IPS DF 19.7 (cell line): ENCODE results near the gene RFC3.
"Not testable (repeated sequence)": the region's sequence is repeated elsewhere in the genome, so short reads cannot be mapped to it uniquely, and the experiment has no call there.

Experiments used
- DNase-seq: peaks from one replicate; pipeline ENCODE4 v3.0.0-alpha.2; 2013; ENCODE audit warnings: low read depth, low spot score

RFC3 gene, protein sequence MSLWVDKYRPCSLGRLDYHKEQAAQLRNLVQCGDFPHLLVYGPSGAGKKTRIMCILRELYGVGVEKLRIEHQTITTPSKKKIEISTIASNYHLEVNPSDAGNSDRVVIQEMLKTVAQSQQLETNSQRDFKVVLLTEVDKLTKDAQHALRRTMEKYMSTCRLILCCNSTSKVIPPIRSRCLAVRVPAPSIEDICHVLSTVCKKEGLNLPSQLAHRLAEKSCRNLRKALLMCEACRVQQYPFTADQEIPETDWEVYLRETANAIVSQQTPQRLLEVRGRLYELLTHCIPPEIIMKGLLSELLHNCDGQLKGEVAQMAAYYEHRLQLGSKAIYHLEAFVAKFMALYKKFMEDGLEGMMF

DNA sequence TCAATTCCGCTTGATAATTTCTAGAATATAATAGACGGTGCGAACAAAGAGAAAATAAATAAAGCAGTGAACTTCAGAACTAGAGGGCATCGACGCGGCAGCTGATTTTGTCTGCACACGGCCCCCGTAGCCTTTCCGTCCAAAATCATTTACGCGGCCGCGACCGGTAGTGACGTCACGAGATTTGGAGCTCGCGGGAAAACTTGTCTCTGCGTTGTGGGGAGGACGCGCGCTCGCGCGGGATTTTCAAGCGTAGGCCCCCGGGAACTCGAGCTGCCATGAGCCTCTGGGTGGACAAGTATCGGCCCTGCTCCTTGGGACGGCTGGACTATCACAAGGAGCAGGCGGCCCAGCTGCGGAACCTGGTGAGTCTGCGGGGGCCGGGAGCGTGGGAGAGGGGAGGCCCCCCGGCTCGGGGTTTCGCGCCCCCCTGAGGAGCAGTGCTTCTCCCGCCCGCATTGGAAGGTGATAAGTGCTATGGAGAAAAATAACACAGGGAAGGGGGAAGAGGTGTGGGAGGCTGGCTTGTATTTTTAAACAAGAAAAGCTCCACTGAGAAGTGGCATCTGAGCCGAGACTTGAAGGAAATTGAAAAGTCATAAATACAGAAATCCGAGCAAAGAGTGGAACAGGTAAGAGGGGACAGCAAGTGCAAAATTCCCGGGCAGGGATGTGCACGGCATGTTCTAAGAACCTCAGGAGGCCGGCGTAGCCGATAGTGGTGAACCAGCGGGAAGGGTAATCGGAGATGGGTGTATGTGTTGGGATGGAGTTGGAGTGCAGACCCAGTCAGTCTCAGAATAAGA, at the start of gene RFC3:
Gene RFC3, plus strand, starts transcription at position 249 of the 806 bp plus-strand sequence. Its CDS starts 30 bp downstream, at position 279.
- peak; percentile 64 for DNase-seq

GRCh38 chr13:33771296-33771695, 46.7 kb upstream of the RFC3 start:
- no peak for DNase-seq

DNA sequence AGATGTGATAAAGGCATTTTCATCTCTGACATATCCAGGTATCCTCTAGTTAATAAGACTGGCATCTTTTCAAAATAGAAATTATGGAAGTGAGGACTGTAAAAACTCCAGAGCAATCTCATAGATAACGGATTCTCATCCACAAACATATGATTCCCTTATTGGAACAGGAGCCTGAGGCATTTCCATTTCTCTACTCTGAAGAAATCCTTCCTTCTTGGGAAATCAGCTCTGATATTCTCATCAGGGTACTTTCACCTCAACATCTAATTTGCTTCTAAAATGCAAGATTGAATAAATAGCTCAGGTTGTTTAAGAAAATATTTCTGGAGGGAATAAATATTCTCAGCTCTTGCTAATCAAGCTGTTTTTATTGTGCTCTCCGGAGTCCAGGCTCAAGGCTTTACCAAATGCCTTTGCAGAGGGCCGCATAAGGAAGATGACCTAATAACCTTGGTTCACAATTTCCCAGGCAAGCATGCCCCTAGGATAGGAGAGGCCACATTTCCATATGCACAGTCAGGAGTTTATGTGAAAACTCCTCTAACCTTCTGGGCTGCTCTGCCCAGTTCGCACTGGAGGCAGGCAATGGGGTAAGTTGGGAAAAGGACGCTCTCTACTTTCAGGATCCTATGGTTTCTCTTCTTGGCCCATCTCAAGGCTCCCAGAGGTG, 44.0 kb upstream of the RFC3 start:
- DNase-seq: no peak

- no peak for DNase-seq
Observed at GRCh38 chr13:33775339-33776108, 42.4 kb upstream of the RFC3 start.

DNA sequence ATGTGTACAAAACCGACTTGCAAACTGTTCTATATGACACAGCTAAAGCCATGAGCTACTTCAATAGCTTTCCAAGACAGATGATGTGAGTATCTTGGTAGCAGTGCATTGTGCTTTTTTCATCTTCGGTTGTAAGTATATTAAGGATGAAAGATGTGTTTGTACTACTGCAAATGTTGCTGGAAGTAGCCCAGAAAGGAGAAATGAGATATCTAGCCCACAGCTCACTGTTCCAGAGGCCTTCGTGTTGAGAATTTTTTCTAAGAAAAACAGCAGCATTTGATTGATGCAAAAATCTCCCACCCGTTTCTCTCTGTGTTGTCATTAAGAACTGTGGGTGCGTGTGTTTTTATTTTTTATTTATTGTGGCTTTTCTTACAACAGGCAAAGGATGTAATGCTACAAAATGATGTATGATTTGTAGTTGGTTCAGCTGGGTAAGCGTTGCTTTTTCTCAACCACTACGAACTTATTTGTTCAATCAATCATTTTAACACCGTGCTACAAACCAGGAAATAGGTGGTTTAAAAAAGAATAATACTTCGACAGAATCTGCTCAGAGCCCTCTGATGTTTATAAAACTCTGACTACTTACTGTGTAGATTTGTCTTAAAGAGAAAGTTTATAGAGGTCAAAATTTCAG, 41.6 kb upstream of the RFC3 start:
- DNase-seq: no peak

DNA sequence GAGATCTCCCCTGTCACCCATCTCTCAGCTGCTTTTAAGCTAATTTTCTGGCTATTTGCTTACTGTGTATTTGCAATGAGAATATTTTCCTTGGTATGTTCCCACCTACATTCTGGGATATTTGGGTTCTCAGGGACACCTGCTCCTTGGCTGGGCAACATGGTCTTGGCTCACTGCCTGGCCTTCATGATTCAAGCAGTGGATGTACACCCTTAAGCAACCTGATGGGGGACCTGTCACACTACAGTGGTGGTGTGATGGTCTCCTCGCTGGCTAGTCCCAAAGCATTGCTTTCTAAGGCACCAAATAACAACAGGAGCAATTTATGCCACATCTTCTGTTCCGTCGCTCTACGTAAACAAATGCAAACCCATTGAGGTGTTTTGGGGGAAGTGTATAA, 35.3 kb upstream of the RFC3 start:
- no peak for DNase-seq

DNA sequence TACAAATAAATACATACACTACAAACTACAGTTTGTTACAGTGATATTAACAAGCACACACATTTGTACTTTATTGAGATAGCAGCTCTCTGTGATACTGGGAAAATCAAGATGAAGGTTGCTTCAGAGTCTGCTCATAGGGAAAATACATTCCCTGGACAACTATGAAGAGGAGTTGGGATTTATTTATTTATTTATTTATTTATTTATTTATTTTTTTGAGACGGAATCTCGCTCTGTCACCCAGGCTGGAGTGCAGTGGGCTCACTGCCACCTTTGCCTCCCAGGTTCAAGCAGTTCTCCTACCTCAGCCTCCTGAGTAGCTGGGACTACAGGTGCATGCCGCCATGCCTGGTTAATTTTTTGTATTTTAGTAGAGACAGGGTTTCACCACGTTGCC, 34.7 kb upstream of the RFC3 start:
- DNase-seq: not testable (repeated sequence)

DNA sequence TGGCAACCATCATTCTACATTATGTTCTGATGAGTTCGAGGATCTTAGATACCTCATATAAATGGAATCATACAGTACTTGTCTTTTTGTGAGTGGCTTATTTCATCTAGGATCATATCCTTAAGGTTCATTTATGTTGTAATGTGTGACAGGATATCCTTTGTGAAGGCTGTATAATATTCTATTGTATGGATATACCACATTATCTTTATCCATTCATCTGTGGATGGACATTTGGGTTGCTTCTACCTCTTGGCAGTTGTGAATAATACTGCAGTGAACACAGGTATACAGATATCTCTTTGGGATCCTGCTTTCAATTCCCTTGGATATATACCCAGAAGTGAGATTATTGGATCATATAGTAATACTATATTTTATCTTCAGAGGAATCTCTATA, 33.2 kb upstream of the RFC3 start:
- DNase-seq: no peak

DNA sequence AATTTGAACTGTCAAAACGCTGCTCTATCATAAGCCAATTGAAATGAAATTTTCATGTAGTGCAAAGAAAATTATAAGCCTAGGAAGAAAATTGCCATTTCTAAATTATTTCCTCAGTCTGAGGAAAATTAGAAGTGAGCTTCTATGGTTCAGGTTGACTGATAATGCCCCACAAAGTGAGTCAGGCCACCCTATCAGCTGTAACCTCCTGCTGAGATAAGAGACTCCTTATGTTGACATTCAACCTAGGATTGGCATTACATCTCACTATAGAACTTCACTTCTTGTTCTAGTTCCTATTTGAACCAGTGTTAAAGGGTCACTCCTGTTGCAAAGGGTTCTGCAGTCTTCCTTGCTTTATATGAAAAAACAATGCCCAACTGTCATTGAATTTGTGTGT, 32.6 kb upstream of the RFC3 start:
- no peak for DNase-seq

DNA sequence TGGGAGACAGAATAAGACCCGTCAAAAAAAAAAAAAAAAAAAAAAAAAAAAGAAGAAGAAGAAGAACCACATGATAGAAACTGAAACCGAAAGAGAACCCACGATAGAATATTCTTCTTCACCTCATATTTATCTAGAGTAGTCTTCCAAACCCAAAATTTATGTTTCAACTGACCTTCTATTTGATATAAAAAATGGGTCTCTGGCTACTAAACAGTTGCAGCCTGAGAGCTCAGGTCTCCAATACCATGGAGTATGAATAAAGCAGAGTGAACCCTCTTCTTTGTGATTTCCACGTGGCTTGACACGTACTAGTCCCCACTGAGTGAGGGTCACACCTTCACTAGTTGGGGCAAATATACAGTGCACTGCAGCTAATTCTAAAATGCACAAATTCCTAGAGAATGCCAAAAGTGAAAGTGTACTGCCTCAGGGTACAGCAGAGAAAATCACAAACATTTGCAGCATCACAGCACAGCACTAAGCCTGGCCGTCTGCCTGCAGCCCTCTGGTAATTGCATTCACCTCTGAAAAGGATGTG, 30.8 kb upstream of the RFC3 start:
- DNase-seq: no peak

- DNase-seq: no peak
Observed at GRCh38 chr13:33789066-33789606, 28.8 kb upstream of the RFC3 start.

DNA sequence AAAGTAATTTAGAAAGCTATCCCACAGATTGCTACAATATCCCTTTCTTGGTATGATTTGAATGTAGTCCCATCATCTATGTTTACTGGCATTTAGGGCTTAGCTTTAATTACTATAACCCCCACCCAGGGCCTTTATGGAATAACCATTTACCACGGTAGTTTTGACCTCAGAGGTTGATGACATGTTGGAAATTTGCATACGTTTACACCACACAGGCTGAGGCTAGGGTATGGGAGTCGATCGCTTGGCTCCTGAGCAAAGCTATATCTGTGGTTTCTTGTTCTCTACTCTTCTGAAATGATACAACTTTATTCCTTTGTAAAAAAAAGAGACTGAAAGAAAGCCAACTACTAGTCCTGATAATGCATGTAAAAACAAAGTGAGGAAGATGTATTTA, 28.2 kb upstream of the RFC3 start:
- no peak for DNase-seq

DNA sequence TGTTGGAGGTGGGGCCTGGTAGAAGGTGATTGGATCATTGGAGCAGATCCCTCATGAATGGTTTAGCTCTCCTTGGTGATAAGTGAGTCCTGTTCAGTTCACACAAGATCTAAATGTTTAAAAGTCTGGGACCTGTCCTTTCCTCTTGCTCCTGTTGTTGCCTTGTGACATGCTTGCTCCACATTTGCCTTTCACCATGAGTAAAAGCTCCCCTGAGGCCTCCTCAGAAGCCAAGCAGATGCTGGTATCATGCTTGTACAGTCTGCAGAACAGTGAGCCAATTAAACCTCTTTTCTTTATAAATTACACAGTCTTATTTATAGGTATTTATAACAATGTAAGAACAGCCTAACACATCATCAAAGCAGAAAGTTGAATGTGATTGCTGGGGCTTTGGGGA, 24.2 kb upstream of the RFC3 start:
- no peak for DNase-seq

DNA sequence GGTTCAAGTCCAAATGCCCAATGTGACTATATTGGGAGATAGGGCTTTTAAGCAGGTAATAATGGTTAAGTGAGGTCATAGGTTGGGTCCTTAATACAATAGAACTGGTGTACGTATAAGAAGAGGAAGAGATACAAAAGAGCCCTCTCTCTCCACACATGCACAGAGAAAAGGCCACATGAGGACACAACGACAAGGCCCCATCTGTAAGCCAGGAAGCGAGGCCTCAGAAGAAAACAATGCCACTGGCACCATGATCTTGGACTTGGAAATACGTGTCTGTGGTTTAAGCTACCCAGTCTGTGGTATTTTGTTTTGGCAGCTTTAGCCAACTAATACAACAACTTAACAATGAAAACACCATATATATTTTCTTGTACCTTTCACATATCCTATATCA, 23.4 kb upstream of the RFC3 start:
- DNase-seq: no peak

GRCh38 chr13:33796095-33796494, 21.9 kb upstream of the RFC3 start:
- DNase-seq: no peak

DNA sequence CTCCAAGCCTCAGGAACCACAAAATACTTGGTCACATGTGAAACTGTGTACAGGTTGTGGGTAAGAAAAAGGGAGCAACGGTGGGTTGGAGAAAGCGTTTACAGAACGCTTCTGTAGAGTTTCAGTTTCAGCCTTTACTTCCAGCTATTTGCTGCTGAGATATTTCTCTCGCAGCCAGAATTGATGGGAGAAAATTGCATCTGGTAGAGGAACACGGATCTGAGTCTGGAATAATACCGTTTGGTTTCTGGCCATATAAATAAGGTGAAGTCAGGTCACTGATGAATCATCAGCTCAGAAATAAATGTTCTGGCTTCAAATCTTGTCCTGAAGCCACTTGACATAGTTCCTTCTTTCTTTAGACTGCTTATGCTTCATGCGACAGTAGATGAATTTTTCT, 20.3 kb upstream of the RFC3 start:
- no peak for DNase-seq

- DNase-seq: no peak
Observed at GRCh38 chr13:33798023-33798422, 19.9 kb upstream of the RFC3 start.

GRCh38 chr13:33799950-33800592, 17.9 kb upstream of the RFC3 start:
- no peak for DNase-seq

DNA sequence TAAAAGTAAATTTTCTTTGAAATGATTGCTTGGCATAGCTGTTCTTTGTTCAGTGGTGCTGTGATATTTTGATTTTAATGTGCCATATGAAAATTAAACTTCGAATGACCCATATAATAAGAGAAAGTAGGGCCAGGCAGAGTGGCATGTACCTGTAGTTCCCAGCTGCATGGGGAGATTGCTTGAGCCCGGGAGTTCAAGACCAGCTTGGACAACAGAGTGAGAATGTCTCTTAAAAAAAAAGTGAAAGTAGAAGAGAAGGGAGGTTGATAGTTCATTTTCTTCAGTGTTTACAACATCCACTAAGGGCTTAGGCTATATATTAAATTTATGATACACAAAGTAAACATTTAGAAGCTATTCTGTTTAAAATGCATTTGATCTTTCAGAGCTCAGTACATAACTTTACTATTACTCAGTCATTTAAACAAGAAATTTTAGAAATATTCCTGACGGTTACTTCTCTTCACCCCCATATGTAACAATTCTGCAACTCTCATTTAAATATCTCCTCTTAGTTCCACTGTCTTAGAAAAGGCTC, 17.2 kb upstream of the RFC3 start:
- no peak for DNase-seq
